ENCODE data around the gene KRTAP10-2. TPM values are rescaled to one million over a fixed set of nuclear protein-coding genes. Genes with fewer than 3 reads are reported as not detected.

Gene KRTAP10-2
- polyA plus RNA-seq, 1 donor (not counting 4 experiments of a cell fraction or from before 2014, with no cell fraction given) = not detected

DNA sequence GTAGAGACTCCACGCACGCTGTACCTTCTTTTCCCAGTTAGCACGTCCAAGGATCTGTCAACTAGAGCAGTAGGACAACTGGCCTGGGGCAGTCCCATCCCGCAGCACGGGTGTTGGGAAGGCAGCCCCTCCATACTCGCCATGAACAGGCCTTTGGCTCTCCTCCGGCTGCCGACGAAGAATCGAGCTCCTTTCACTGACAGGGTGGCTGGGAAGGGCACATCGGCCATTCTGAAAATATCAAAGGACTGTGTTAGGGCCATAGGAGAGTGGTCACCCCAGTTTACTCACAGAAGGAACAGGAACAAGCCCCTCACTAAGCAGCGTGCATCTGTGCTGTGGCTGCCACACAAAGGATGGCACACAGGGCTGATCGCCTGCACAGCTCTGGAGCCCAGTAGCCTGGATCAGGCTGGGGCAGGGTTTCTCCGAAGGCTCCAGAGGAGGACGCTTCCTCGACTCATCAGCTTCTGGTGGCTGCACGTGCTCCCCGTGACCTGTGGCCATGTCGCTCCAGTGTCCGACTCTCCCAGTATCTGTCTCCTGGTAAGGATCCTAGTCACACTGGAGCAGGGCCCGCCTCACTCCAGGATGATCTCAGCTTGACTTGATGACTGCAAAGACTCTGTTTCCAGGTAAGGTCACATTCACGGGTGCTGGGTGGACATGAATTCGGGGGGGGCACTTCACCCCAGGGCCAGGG, 20.3 kb downstream of the KRTAP10-2 start:
- DNase-seq (ENCODE audit: low read depth, low spot score) (no peak), FAIRE-seq (no peak)
- TF ChIP-seq, protein P1, sequence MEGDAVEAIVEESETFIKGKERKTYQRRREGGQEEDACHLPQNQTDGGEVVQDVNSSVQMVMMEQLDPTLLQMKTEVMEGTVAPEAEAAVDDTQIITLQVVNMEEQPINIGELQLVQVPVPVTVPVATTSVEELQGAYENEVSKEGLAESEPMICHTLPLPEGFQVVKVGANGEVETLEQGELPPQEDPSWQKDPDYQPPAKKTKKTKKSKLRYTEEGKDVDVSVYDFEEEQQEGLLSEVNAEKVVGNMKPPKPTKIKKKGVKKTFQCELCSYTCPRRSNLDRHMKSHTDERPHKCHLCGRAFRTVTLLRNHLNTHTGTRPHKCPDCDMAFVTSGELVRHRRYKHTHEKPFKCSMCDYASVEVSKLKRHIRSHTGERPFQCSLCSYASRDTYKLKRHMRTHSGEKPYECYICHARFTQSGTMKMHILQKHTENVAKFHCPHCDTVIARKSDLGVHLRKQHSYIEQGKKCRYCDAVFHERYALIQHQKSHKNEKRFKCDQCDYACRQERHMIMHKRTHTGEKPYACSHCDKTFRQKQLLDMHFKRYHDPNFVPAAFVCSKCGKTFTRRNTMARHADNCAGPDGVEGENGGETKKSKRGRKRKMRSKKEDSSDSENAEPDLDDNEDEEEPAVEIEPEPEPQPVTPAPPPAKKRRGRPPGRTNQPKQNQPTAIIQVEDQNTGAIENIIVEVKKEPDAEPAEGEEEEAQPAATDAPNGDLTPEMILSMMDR (optimal IDR thresholded peaks at IDR 0.05 in 1 of 3, IDR thresholded peaks at IDR 0.05 in 1 of 3, conservative IDR thresholded peaks at IDR 0.05 in 1 of 3; ENCODE audit: extremely low read depth in 1 of 3, insufficient read depth in 2 of 3, low read length in 3 of 3) = no peak
- TF ChIP-seq EZH2 (IDR thresholded peaks at IDR 0.05; ENCODE audit: low read length) = no peak
- Histone ChIP-seq H3K4me3 (ENCODE audit: control insufficient read depth in 2 of 3, extremely low read depth in 1 of 3, insufficient read depth in 2 of 3, low read depth in 1 of 3, low read length in 3 of 3) (no peak overlapping the region), H3K4me2 (ENCODE audit: control insufficient read depth, extremely low read depth, insufficient read depth, low read depth, low read length) (no peak overlapping the region), H3K36me3 (ENCODE audit: control insufficient read depth in 2 of 2, extremely low read depth in 1 of 2, insufficient read depth in 2 of 2, low read length in 2 of 2) (no peaks in the 10 kb centered on the region), H3K9me3 (ENCODE audit: control insufficient read depth, low read depth, low read length) (peaks cover 6% of the 10 kb centered on the region), H3K9me1 (ENCODE audit: control insufficient read depth, extremely low read depth, insufficient read depth, low read length) (no peaks in the 10 kb centered on the region), H4K20me1 (ENCODE audit: control insufficient read depth, extremely low read depth, insufficient read depth, low read length) (no peaks in the 10 kb centered on the region), H3K4me1 (ENCODE audit: control insufficient read depth, extremely low read depth, insufficient read depth, low read length) (no peaks in the 10 kb centered on the region), H2AFZ (ENCODE audit: control insufficient read depth, low read length) (no peak overlapping the region), H3K9ac (ENCODE audit: control insufficient read depth, extremely low read depth, insufficient read depth, low read length) (no peak overlapping the region), H3K79me2 (ENCODE audit: control insufficient read depth, insufficient read depth, low read length) (no peaks in the 10 kb centered on the region), H3K27me3 (ENCODE audit: control insufficient read depth, extremely low read depth, insufficient read depth, low read length) (no peaks in the 10 kb centered on the region), H3K27ac (ENCODE audit: control insufficient read depth, insufficient read depth, low read length) (no peak overlapping the region)
- dilution Hi-C loops (cut with MboI; ENCODE audit: extremely low pct_ligation_motif_present, low sequenced_read_pairs) = no loop called here

DNA sequence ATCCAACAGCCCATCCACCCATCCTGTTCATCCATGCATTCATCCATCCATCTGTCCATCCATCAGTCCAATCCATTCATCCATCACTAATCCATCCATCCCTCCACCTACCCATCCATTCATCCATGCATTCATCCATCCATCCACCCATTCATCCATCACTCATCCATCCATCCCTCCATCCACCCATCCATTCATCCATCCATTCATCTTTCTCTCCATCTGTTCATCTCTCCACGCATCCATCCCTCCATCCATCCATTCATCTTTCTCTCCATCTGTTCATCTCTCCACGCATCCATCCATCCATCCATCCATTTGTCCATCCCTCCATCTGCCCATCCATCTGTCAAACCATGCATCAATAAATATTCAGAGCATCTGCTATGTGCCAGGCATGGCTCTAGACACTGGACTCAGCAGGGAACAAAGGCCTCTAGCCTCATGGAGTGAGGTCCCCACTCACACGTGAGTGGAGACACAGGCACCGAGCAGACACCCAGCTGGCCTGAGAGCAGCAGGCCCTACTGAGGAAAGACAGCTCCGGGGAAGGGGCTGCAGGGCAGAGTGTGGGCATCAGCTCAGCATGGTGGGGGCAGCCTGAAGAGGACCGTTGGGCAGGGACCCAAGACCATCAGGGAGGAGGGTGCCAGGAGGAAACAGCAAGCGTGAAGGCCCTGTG, 20.9 kb downstream of the KRTAP10-2 start:
- Histone ChIP-seq H2AFZ (ENCODE audit: control insufficient read depth, low read length) (no peak overlapping the region), H3K27me3 (ENCODE audit: control insufficient read depth, extremely low read depth, insufficient read depth, low read length) (no peaks in the 10 kb centered on the region), H3K4me1 (ENCODE audit: control insufficient read depth, extremely low read depth, insufficient read depth, low read length) (no peaks in the 10 kb centered on the region), H3K9me3 (ENCODE audit: control insufficient read depth, low read depth, low read length) (peaks cover 8% of the 10 kb centered on the region), H3K4me3 (ENCODE audit: control insufficient read depth in 2 of 3, extremely low read depth in 1 of 3, insufficient read depth in 2 of 3, low read depth in 1 of 3, low read length in 3 of 3) (no peak overlapping the region), H3K27ac (ENCODE audit: control insufficient read depth, insufficient read depth, low read length) (no peak overlapping the region), H3K9me1 (ENCODE audit: control insufficient read depth, extremely low read depth, insufficient read depth, low read length) (no peaks in the 10 kb centered on the region), H3K9ac (ENCODE audit: control insufficient read depth, extremely low read depth, insufficient read depth, low read length) (no peak overlapping the region), H4K20me1 (ENCODE audit: control insufficient read depth, extremely low read depth, insufficient read depth, low read length) (no peaks in the 10 kb centered on the region), H3K79me2 (ENCODE audit: control insufficient read depth, insufficient read depth, low read length) (no peaks in the 10 kb centered on the region), H3K4me2 (ENCODE audit: control insufficient read depth, extremely low read depth, insufficient read depth, low read depth, low read length) (no peak overlapping the region), H3K36me3 (ENCODE audit: control insufficient read depth in 2 of 2, extremely low read depth in 1 of 2, insufficient read depth in 2 of 2, low read length in 2 of 2) (no peaks in the 10 kb centered on the region)
- FAIRE-seq (no peak), DNase-seq (ENCODE audit: low read depth, low spot score) (no peak)
- dilution Hi-C loops (cut with MboI; ENCODE audit: extremely low pct_ligation_motif_present, low sequenced_read_pairs) = no loop called here
- TF ChIP-seq, protein P1 (optimal IDR thresholded peaks at IDR 0.05 in 1 of 3, IDR thresholded peaks at IDR 0.05 in 1 of 3, conservative IDR thresholded peaks at IDR 0.05 in 1 of 3; ENCODE audit: extremely low read depth in 1 of 3, insufficient read depth in 2 of 3, low read length in 3 of 3) = no peak
- TF ChIP-seq EZH2 (IDR thresholded peaks at IDR 0.05; ENCODE audit: low read length) = no peak
